ENCODE data around the gene MOB4.
"Not testable (repeated sequence)": the region's sequence is repeated elsewhere in the genome, so short reads cannot be mapped to it uniquely, and the experiment has no call there.

Gene MOB4

DNA sequence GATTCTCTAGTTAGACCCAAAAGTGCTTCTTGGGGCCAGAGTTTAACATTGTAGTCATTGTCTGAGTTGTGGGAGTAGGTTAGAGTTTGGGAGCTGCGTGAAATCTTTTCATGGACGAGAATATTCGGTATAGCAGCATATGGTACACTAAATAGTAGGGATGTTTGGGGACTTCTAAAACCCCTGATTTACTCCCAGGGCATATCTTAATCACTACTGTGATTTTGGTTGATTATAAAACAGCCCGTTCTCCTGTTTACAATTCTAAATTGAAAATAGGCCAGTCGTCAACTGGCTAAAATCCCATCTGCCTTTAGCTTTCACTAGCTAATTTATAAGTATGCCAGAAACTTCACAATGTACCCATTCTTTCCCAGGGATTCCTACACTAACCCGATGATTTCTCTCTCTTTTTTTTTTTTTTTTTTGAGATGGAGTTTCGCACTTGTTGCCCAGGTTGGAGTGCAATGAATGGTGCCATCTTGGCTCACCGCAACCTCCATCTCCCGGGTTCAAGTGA lies 44.3 kb downstream of the MOB4 start:
- Mint-ChIP-seq H3K4me3 (no peak overlapping the region), H3K4me1 (no peaks in the 10 kb centered on the region), H3K27ac (no peak overlapping the region), H3K36me3 (ENCODE audit: low read depth) (peaks cover 58% of the 10 kb centered on the region), H3K27me3 (ENCODE audit: low read depth, poor library complexity) (no peaks in the 10 kb centered on the region), H3K9me3 (peaks cover 31% of the 10 kb centered on the region)
- TF ChIP-seq, protein P1, sequence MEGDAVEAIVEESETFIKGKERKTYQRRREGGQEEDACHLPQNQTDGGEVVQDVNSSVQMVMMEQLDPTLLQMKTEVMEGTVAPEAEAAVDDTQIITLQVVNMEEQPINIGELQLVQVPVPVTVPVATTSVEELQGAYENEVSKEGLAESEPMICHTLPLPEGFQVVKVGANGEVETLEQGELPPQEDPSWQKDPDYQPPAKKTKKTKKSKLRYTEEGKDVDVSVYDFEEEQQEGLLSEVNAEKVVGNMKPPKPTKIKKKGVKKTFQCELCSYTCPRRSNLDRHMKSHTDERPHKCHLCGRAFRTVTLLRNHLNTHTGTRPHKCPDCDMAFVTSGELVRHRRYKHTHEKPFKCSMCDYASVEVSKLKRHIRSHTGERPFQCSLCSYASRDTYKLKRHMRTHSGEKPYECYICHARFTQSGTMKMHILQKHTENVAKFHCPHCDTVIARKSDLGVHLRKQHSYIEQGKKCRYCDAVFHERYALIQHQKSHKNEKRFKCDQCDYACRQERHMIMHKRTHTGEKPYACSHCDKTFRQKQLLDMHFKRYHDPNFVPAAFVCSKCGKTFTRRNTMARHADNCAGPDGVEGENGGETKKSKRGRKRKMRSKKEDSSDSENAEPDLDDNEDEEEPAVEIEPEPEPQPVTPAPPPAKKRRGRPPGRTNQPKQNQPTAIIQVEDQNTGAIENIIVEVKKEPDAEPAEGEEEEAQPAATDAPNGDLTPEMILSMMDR (IDR thresholded peaks at IDR 0.05): no peak
- no peak for DNase-seq

DNA sequence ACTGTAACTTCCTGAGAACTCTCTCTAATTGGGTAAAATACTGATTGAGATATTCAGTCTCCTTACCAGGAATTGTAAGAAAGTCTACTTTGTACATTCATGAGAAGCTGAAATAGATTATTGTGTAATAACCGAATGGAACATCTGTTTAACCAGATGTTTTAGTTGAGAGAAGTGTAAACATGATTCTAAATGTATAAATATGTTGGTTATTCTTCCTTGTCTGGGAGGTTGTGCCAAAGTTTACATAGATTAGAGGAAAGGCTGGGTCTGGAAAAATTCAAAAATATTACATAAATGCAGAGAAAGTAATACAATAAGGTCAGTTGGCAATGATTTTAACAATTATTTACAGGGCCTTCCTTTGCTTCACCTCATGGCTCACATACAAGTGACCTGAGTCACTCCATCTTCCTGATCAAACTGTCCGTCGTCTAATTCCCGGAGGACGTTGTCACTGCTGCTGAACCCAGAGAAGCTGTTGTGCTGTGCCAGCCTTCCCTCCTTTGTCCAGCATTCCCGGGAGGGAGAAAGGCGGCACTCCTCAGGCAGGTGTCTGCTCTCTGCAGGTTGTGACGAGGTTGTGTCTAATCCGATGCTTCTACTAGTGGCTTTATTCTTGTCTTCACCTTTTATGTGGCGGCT lies 55.9 kb downstream of the MOB4 start:
- Mint-ChIP-seq H3K36me3 (ENCODE audit: low read depth) (peaks cover 63% of the 10 kb centered on the region), H3K4me3 (no peak overlapping the region), H3K9me3 (peaks cover 31% of the 10 kb centered on the region), H3K4me1 (no peaks in the 10 kb centered on the region), H3K27me3 (ENCODE audit: low read depth, poor library complexity) (peaks cover 3% of the 10 kb centered on the region), H3K27ac (peak overlapping the region; percentile 68)
- DNase-seq: no peak
- TF ChIP-seq, protein P1 (IDR thresholded peaks at IDR 0.05): no peak

DNA sequence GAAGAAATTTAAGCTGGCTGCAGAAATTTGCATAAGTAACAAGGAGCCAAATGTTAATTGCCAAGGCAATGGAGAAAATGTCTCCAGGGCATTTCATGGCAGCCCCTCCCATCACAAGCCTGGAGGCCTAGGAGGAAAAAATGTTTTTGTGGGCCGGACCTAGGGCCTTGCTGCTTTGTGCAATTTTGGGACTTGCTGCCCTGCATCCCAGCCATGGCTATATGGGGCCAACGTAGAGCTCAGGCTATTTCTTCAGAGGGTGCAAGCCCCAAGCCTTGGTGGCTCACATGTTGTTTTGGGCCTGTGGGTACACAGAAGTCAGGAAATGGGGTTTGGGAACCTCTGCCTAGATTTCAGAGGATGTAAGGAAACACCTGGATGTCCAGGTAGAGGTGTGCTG lies 57.7 kb downstream of the MOB4 start:
- H3K4me3 Mint-ChIP-seq: no peak overlapping the region
- peaks cover 64% of the 10 kb centered on the region for H3K36me3 Mint-ChIP-seq (ENCODE audit: low read depth)
- peaks cover 31% of the 10 kb centered on the region for H3K9me3 Mint-ChIP-seq
- H3K27me3 Mint-ChIP-seq (ENCODE audit: low read depth, poor library complexity): peaks cover 3% of the 10 kb centered on the region
- no peaks in the 10 kb centered on the region for H3K4me1 Mint-ChIP-seq
- DNase-seq: no peak
- TF ChIP-seq, protein P1 (IDR thresholded peaks at IDR 0.05): no peak
- no peak overlapping the region for H3K27ac Mint-ChIP-seq

DNA sequence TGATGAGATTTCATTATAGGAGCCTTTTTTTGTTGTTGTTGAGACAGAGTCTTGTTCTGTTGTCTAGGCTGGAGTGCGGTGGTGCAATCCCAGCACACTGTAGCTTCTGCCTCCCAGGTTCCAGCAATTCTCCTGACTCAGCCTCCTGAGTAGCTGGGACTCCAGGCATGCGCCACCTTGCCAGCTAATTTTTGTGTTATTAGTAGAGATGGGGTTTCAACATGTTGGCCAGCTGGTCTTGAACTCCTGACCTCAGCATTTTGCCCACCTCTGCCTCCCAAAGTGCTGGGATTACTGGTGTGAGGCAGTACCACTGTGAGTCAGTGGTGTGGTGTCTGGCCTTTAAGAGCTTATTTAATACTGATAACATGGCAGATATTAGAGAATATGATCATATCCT lies 60.1 kb downstream of the MOB4 start:
- Mint-ChIP-seq H3K36me3 (ENCODE audit: low read depth) (peaks cover 54% of the 10 kb centered on the region), H3K4me3 (no peak overlapping the region), H3K27ac (no peak overlapping the region), H3K9me3 (peaks cover 31% of the 10 kb centered on the region), H3K27me3 (ENCODE audit: low read depth, poor library complexity) (peaks cover 3% of the 10 kb centered on the region), H3K4me1 (no peaks in the 10 kb centered on the region)
- DNase-seq: no peak
- TF ChIP-seq, protein P1 (IDR thresholded peaks at IDR 0.05): no peak

DNA sequence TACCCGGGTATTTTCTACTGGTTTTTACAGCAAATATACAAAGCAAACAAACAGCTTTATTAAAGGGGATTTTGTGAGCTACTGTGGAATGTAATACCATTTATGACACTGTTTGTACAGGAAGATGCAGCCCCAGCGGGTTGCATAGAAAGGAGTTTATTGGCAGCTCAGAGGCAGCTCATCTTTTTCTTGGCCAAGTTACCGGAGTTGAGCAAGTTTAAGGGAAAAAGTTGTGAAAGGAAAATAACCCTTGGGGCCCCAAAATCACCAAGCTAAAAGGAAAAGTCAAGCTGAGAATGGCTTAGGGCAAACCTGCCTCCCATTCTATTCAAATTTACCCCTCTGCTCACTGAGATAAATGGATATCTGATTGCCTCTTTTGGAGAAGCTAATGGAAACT lies 60.8 kb downstream of the MOB4 start:
- Mint-ChIP-seq H3K36me3 (ENCODE audit: low read depth) (peaks cover 49% of the 10 kb centered on the region), H3K4me3 (no peak overlapping the region), H3K4me1 (no peaks in the 10 kb centered on the region), H3K27me3 (ENCODE audit: low read depth, poor library complexity) (peaks cover 3% of the 10 kb centered on the region), H3K9me3 (peaks cover 31% of the 10 kb centered on the region), H3K27ac (no peak overlapping the region)
- no peak for DNase-seq
- TF ChIP-seq, protein P1 (IDR thresholded peaks at IDR 0.05): no peak

DNA sequence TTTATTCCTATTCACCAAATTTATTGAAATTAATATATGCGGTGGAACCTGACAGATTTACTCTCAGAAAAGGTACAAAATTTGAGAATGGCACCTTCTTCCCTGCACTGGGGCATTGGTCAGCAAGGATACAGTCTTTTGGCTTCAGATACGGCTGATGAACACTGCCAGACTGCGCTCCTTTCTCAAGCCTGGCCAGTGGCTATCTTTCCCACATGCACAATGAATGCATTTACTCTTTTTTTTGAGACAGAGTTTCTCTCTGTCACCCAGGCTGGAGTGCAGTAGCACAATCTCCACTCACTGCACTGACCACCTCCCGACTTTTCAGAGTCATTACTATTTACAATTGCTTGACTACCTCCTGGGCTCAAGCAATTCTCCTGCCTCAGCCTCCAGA lies 61.6 kb downstream of the MOB4 start:
- Mint-ChIP-seq H3K27me3 (ENCODE audit: low read depth, poor library complexity) (peaks cover 3% of the 10 kb centered on the region), H3K27ac (no peak overlapping the region), H3K36me3 (ENCODE audit: low read depth) (peaks cover 41% of the 10 kb centered on the region), H3K4me1 (no peaks in the 10 kb centered on the region), H3K9me3 (peaks cover 31% of the 10 kb centered on the region), H3K4me3 (no peak overlapping the region)
- DNase-seq: no peak
- TF ChIP-seq, protein P1 (IDR thresholded peaks at IDR 0.05): no peak

DNA sequence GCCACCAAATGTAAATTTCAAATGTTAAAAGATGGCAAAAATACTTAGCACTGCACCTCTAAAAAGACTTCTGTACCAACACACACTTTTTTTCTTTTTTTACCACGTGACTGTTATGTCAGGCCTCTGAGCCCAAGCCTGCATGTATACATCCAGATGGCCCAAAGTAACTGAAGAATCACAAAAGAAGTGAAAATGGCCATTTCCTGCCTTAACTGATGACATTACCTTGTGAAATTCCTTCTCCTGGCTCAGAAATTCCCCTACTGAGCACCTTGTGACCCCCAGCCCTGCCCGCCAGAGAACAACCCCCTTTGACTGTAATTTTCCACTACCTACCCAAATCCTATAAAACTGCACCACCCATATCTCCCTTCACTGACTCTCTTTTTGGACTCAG lies 62.4 kb downstream of the MOB4 start:
- not testable (repeated sequence) for DNase-seq, H3K4me3 Mint-ChIP-seq
- H3K9me3 Mint-ChIP-seq: peaks cover 22% of the 10 kb centered on the region

DNA sequence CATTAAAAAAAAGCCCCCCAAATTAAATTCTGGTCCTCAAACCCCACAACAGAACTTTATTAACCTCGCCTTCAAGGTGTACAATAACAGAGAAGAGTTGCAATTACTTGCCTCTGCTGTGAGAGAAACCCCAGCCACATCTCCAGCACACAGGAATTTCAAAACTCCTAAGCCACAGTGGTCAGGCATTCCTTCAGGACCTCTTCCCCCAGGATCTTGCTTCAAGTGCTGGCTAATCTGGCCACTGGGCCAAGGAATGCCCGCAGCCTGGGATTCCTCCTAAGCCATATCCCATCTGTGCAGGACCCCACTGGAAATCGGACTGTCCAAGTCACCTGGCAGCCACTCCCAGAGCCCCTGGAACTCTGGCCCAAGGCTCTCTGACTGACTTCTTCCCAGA lies 64.3 kb downstream of the MOB4 start:
- not testable (repeated sequence) for H3K27ac Mint-ChIP-seq; H3K4me3 Mint-ChIP-seq; H3K27me3 Mint-ChIP-seq (ENCODE audit: low read depth, poor library complexity); H3K4me1 Mint-ChIP-seq; DNase-seq; H3K9me3 Mint-ChIP-seq
- H3K36me3 Mint-ChIP-seq (ENCODE audit: low read depth): peaks cover 13% of the 10 kb centered on the region

More for the DNA sequence above, 62.4 kb downstream of the MOB4 start:
- peaks cover 32% of the 10 kb centered on the region for H3K36me3 Mint-ChIP-seq (ENCODE audit: low read depth)
- H3K4me1 Mint-ChIP-seq; H3K27ac Mint-ChIP-seq; H3K27me3 Mint-ChIP-seq (ENCODE audit: low read depth, poor library complexity): not testable (repeated sequence)

DNA sequence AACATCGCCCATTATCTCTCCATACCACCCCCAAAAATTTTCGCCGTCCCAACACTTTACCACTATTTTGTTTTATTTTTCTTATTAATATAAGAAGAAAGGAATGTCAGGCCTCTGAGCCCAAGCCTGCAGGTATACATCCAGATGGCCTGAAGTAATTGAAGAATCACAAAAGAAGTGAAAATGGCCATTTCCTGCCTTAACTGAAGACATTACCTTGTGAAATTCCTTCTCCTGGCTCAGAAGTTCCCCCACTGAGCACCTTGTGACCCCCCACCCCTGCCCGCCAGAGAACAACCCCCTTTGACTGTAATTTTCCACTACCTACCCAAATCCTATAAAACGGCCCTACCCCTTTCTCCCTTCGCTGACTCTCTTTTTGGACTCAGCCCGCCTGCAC lies 71.4 kb downstream of the MOB4 start:
- H3K27me3 Mint-ChIP-seq (ENCODE audit: low read depth, poor library complexity); H3K4me1 Mint-ChIP-seq; DNase-seq; H3K4me3 Mint-ChIP-seq; H3K9me3 Mint-ChIP-seq; H3K27ac Mint-ChIP-seq: not testable (repeated sequence)
- peaks cover 27% of the 10 kb centered on the region for H3K36me3 Mint-ChIP-seq (ENCODE audit: low read depth)
